ENCODE measurements around the gene RMDN2.

Gene RMDN2

GRCh38 chr2:38037757-38038621 lies 112.9 kb downstream of the RMDN2 start:
- Histone ChIP-seq H3K4me3 (ENCODE audit: extremely low read depth, insufficient read depth, low read length, poor library complexity, severe bottlenecking) (no peak overlapping the region), H3K36me3 (ENCODE audit: control insufficient read depth, insufficient read depth, low read length) (no peaks in the 10 kb centered on the region), H3K27ac (ENCODE audit: low read depth, low read length, severe bottlenecking) (no peak overlapping the region), H3K9me3 (ENCODE audit: control insufficient read depth, low read length) (no peaks in the 10 kb centered on the region), H3K4me1 (ENCODE audit: control insufficient read depth, insufficient read depth, low read length, poor library complexity, severe bottlenecking) (no peaks in the 10 kb centered on the region)
- WGBS, 2 experiments (ENCODE audit: insufficient coverage in 2 of 2): 89% methylated on average over 35 to 38 of the region's 38 CpGs

GRCh38 chr2:38038682-38039081 lies 113.6 kb downstream of the RMDN2 start:
- Histone ChIP-seq H3K9me3 (ENCODE audit: control insufficient read depth, low read length) (no peaks in the 10 kb centered on the region), H3K4me1 (ENCODE audit: control insufficient read depth, insufficient read depth, low read length, poor library complexity, severe bottlenecking) (no peaks in the 10 kb centered on the region), H3K4me3 (ENCODE audit: extremely low read depth, insufficient read depth, low read length, poor library complexity, severe bottlenecking) (no peak overlapping the region), H3K36me3 (ENCODE audit: control insufficient read depth, insufficient read depth, low read length) (no peaks in the 10 kb centered on the region), H3K27ac (ENCODE audit: low read depth, low read length, severe bottlenecking) (no peak overlapping the region)
- 100% methylated on average over 1 to 3 of the region's 5 CpGs for WGBS, 2 experiments (ENCODE audit: insufficient coverage in 2 of 2)

GRCh38 chr2:38039121-38039910 lies 114.2 kb downstream of the RMDN2 start:
- no peak overlapping the region for H3K4me3 ChIP-seq (ENCODE audit: extremely low read depth, insufficient read depth, low read length, poor library complexity, severe bottlenecking)
- H3K27ac ChIP-seq (ENCODE audit: low read depth, low read length, severe bottlenecking): no peak overlapping the region
- H3K4me1 ChIP-seq (ENCODE audit: control insufficient read depth, insufficient read depth, low read length, poor library complexity, severe bottlenecking): no peaks in the 10 kb centered on the region
- WGBS, 2 experiments (ENCODE audit: insufficient coverage in 2 of 2): 87 to 91% methylated on average over 6 to 8 of the region's 9 CpGs
- no peaks in the 10 kb centered on the region for H3K9me3 ChIP-seq (ENCODE audit: control insufficient read depth, low read length)
- no peaks in the 10 kb centered on the region for H3K36me3 ChIP-seq (ENCODE audit: control insufficient read depth, insufficient read depth, low read length)

- H3K9me3 ChIP-seq (ENCODE audit: control insufficient read depth, low read length): no peaks in the 10 kb centered on the region
- H3K4me3 ChIP-seq (ENCODE audit: extremely low read depth, insufficient read depth, low read length, poor library complexity, severe bottlenecking): no peak overlapping the region
- no peaks in the 10 kb centered on the region for H3K4me1 ChIP-seq (ENCODE audit: control insufficient read depth, insufficient read depth, low read length, poor library complexity, severe bottlenecking)
- no peak overlapping the region for H3K27ac ChIP-seq (ENCODE audit: low read depth, low read length, severe bottlenecking)
- 83 to 93% methylated on average over 3 to 4 of the region's 4 CpGs for WGBS, 2 experiments (ENCODE audit: insufficient coverage in 2 of 2)
- no peaks in the 10 kb centered on the region for H3K36me3 ChIP-seq (ENCODE audit: control insufficient read depth, insufficient read depth, low read length)
Observed at GRCh38 chr2:38045811-38046210, 120.7 kb downstream of the RMDN2 start.

GRCh38 chr2:38056216-38056615 lies 131.1 kb downstream of the RMDN2 start:
- H3K36me3 ChIP-seq (ENCODE audit: control insufficient read depth, insufficient read depth, low read length): no peaks in the 10 kb centered on the region
- H3K4me1 ChIP-seq (ENCODE audit: control insufficient read depth, insufficient read depth, low read length, poor library complexity, severe bottlenecking): peaks cover 3% of the 10 kb centered on the region
- 84 to 95% methylated on average over 2 of the region's 3 CpGs for WGBS, 2 experiments (ENCODE audit: insufficient coverage in 2 of 2)
- H3K27ac ChIP-seq (ENCODE audit: low read depth, low read length, severe bottlenecking): no peak overlapping the region
- no peak overlapping the region for H3K4me3 ChIP-seq (ENCODE audit: extremely low read depth, insufficient read depth, low read length, poor library complexity, severe bottlenecking)
- H3K9me3 ChIP-seq (ENCODE audit: control insufficient read depth, low read length): no peaks in the 10 kb centered on the region

GRCh38 chr2:38057651-38058410 lies 132.7 kb downstream of the RMDN2 start:
- 69 to 90% methylated on average over 2 to 3 of the region's 3 CpGs for WGBS, 2 experiments (ENCODE audit: insufficient coverage in 2 of 2)

GRCh38 chr2:38060236-38061018 lies 135.3 kb downstream of the RMDN2 start:
- no peaks in the 10 kb centered on the region for H3K9me3 ChIP-seq (ENCODE audit: control insufficient read depth, low read length)
- H3K36me3 ChIP-seq (ENCODE audit: control insufficient read depth, insufficient read depth, low read length): no peaks in the 10 kb centered on the region
- peaks cover 3% of the 10 kb centered on the region for H3K4me1 ChIP-seq (ENCODE audit: control insufficient read depth, insufficient read depth, low read length, poor library complexity, severe bottlenecking)
- no peak overlapping the region for H3K4me3 ChIP-seq (ENCODE audit: extremely low read depth, insufficient read depth, low read length, poor library complexity, severe bottlenecking)
- WGBS, 2 experiments (ENCODE audit: insufficient coverage in 2 of 2): 91 to 94% methylated on average over 4 of the region's 5 CpGs
- H3K27ac ChIP-seq (ENCODE audit: low read depth, low read length, severe bottlenecking): no peak overlapping the region

More at GRCh38 chr2:38057651-38058410, 132.7 kb downstream of the RMDN2 start:
- Histone ChIP-seq H3K4me1 (ENCODE audit: control insufficient read depth, insufficient read depth, low read length, poor library complexity, severe bottlenecking) (peaks cover 3% of the 10 kb centered on the region), H3K4me3 (ENCODE audit: extremely low read depth, insufficient read depth, low read length, poor library complexity, severe bottlenecking) (no peak overlapping the region), H3K36me3 (ENCODE audit: control insufficient read depth, insufficient read depth, low read length) (no peaks in the 10 kb centered on the region), H3K9me3 (ENCODE audit: control insufficient read depth, low read length) (no peaks in the 10 kb centered on the region), H3K27ac (ENCODE audit: low read depth, low read length, severe bottlenecking) (no peak overlapping the region)

GRCh38 chr2:38064801-38065501 lies 139.9 kb downstream of the RMDN2 start:
- no peaks in the 10 kb centered on the region for H3K9me3 ChIP-seq (ENCODE audit: control insufficient read depth, low read length)
- whole genome bisulfite sequencing, 2 experiments (ENCODE audit: insufficient coverage in 2 of 2): 93 to 94% methylated on average over 3 to 4 of the region's 5 CpGs
- H3K36me3 ChIP-seq (ENCODE audit: control insufficient read depth, insufficient read depth, low read length): no peaks in the 10 kb centered on the region
- no peak overlapping the region for H3K27ac ChIP-seq (ENCODE audit: low read depth, low read length, severe bottlenecking)
- H3K4me1 ChIP-seq (ENCODE audit: control insufficient read depth, insufficient read depth, low read length, poor library complexity, severe bottlenecking): no peaks in the 10 kb centered on the region
- H3K4me3 ChIP-seq (ENCODE audit: extremely low read depth, insufficient read depth, low read length, poor library complexity, severe bottlenecking): no peak overlapping the region

GRCh38 chr2:38065502-38066135 lies 140.5 kb downstream of the RMDN2 start:
- H3K27ac ChIP-seq (ENCODE audit: low read depth, low read length, severe bottlenecking): no peak overlapping the region
- WGBS, 2 experiments (ENCODE audit: insufficient coverage in 2 of 2): 70 to 79% methylated on average over 2 of the region's 6 CpGs
- H3K9me3 ChIP-seq (ENCODE audit: control insufficient read depth, low read length): no peaks in the 10 kb centered on the region
- H3K4me3 ChIP-seq (ENCODE audit: extremely low read depth, insufficient read depth, low read length, poor library complexity, severe bottlenecking): no peak overlapping the region
- H3K4me1 ChIP-seq (ENCODE audit: control insufficient read depth, insufficient read depth, low read length, poor library complexity, severe bottlenecking): no peaks in the 10 kb centered on the region
- H3K36me3 ChIP-seq (ENCODE audit: control insufficient read depth, insufficient read depth, low read length): no peaks in the 10 kb centered on the region

Data from mesodermal cell (in vitro differentiated cells).